ENCODE results near the gene ZNF331. TPM values are rescaled to one million over a fixed set of nuclear protein-coding genes. Genes with fewer than 3 reads are reported as not detected.

The ZNF331 gene
- total RNA-seq, 1 experiment from 2014 or later: 25.0 TPM

DNA sequence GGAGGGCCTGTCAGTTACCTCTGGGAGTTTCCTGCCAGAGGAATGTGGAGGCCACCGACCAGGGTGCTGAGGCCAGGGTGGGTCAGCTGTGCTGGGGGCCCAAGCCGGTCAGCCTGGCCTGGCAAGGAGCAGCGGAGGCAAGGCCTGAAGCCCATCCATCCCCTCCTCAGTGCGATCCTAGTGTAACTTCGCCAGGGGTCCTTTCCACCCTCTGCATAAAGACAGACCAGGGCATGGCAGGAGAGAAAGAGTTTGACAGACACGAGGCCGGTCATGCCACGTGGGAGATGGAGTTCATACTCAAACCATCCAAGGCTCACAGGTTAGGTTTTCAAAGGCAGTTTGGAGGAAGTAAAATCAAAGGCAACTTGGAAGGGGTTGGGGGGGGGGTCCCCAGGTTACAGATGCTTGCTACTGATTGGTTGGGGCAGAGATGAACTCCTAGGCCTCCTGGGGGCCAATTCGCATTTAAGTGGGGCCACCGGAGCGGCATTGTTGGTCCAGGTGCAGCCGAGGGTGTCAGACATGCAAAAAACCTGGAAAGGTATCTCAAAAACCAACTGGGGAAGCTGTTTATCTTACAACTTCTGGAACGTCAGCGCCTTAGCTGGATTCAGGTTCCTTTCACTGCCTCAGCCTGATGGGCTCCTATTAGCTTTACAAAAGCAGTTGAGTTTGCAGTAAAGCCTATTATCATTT is 57.0 kb downstream of the ZNF331 start:
- Histone ChIP-seq H3K36me3 (ENCODE audit: control insufficient read depth, insufficient read depth, low read length) (no peaks in the 10 kb centered on the region), H3K4me1 (ENCODE audit: control insufficient read depth, insufficient read depth, low read length) (no peaks in the 10 kb centered on the region), H3K27ac (ENCODE audit: low read length) (no peak overlapping the region), H3K4me3 (ENCODE audit: low read depth in 2 of 2, low read length in 2 of 2) (no peak overlapping the region), H3K9me3 (ENCODE audit: control insufficient read depth, insufficient read depth, low read depth, low read length) (no peaks in the 10 kb centered on the region), H3K27me3 (ENCODE audit: control insufficient read depth, insufficient read depth, low read length) (no peaks in the 10 kb centered on the region)
- in situ Hi-C loops (cut with HindIII; ENCODE audit: low pct_unique_long_range_greater_than_20kb, low sequenced_read_pairs): no loop called here
- no peak for ATAC-seq
- BruUV-seq (replicated peaks): no TSS peak
- intact Hi-C loops (cut with micrococcal nuclease; ENCODE audit: unreplicated experiment): loop anchor here (10.0 kb wide), 1 partner anchor 150 kb away; no protein-coding TSS in a partner anchor
- ChIA-PET CTCF (no interaction called here), POLR2A (no interaction called here)
- no peak for DNase-seq (ENCODE audit: low read depth, low spot score)
- TF ChIP-seq POLR2AphosphoS5 (IDR thresholded peaks at IDR 0.05; ENCODE audit: low read depth, low read length) (no peak), TCF7L2 (IDR thresholded peaks at IDR 0.05; ENCODE audit: low read depth, low read length) (no peak), SIN3A (IDR thresholded peaks at IDR 0.05; ENCODE audit: borderline replicate concordance, insufficient read depth, low read depth, low read length) (no peak), REST (IDR thresholded peaks at IDR 0.05; ENCODE audit: insufficient read depth in 1 of 2, low read depth in 2 of 2, low read length in 1 of 2) (no peak)
- TF ChIP-seq, protein P1, sequence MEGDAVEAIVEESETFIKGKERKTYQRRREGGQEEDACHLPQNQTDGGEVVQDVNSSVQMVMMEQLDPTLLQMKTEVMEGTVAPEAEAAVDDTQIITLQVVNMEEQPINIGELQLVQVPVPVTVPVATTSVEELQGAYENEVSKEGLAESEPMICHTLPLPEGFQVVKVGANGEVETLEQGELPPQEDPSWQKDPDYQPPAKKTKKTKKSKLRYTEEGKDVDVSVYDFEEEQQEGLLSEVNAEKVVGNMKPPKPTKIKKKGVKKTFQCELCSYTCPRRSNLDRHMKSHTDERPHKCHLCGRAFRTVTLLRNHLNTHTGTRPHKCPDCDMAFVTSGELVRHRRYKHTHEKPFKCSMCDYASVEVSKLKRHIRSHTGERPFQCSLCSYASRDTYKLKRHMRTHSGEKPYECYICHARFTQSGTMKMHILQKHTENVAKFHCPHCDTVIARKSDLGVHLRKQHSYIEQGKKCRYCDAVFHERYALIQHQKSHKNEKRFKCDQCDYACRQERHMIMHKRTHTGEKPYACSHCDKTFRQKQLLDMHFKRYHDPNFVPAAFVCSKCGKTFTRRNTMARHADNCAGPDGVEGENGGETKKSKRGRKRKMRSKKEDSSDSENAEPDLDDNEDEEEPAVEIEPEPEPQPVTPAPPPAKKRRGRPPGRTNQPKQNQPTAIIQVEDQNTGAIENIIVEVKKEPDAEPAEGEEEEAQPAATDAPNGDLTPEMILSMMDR (IDR thresholded peaks at IDR 0.05): no peak

DNA sequence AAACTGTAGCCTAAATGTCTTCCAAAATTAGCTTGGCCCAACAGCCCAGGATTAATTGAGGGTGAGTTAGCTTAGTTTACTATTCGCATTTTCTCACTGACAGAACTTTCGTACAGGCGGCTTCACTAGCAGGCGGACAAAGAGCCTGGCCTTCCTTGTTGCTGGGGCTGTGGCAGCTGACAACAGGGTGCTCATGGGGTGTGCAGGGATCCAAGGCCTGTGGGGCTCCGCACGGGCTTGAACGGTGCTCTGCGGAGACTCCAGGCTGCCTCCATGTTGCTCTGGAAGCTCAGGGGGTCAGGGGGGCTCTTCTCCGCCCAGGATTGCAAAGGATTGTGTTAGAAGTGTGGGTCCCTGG is 57.5 kb downstream of the ZNF331 start:
- BruUV-seq (replicated peaks): no TSS peak
- DNase-seq (ENCODE audit: low read depth, low spot score) (no peak), ATAC-seq (no peak)
- Histone ChIP-seq H3K27ac (ENCODE audit: low read length) (no peak overlapping the region), H3K27me3 (ENCODE audit: control insufficient read depth, insufficient read depth, low read length) (no peaks in the 10 kb centered on the region), H3K9me3 (ENCODE audit: control insufficient read depth, insufficient read depth, low read depth, low read length) (no peaks in the 10 kb centered on the region), H3K4me3 (ENCODE audit: low read depth in 2 of 2, low read length in 2 of 2) (no peak overlapping the region), H3K36me3 (ENCODE audit: control insufficient read depth, insufficient read depth, low read length) (no peaks in the 10 kb centered on the region), H3K4me1 (ENCODE audit: control insufficient read depth, insufficient read depth, low read length) (no peaks in the 10 kb centered on the region)
- intact Hi-C loops (cut with micrococcal nuclease; ENCODE audit: unreplicated experiment) (loop anchor here (10.0 kb wide), 1 partner anchor 149 kb away; no protein-coding TSS in a partner anchor), in situ Hi-C loops (cut with HindIII; ENCODE audit: low pct_unique_long_range_greater_than_20kb, low sequenced_read_pairs) (no loop called here)
- TF ChIP-seq REST (IDR thresholded peaks at IDR 0.05; ENCODE audit: insufficient read depth in 1 of 2, low read depth in 2 of 2, low read length in 1 of 2) (no peak), TCF7L2 (IDR thresholded peaks at IDR 0.05; ENCODE audit: low read depth, low read length) (no peak), POLR2AphosphoS5 (IDR thresholded peaks at IDR 0.05; ENCODE audit: low read depth, low read length) (no peak), SIN3A (IDR thresholded peaks at IDR 0.05; ENCODE audit: borderline replicate concordance, insufficient read depth, low read depth, low read length) (no peak)
- TF ChIP-seq, protein P1 (IDR thresholded peaks at IDR 0.05): no peak
- ChIA-PET CTCF (no interaction called here), POLR2A (no interaction called here)

All from Panc1 (cell line).